Germinal center (tissue), 1 donor: ENCODE results near the gene TMEM245.

Experiments used
- DNase-seq: peaks from one replicate; pipeline ENCODE4 v3.0.0; 2012; ENCODE audit warnings: mixed read lengths, low spot score

Gene TMEM245

GRCh38 chr9:109022873-109023272 lies 96.9 kb downstream of the TMEM245 start:
- no peak for DNase-seq

GRCh38 chr9:109020581-109021511 lies 98.9 kb downstream of the TMEM245 start:
- DNase-seq = no peak

- DNase-seq = no peak
Measured at GRCh38 chr9:109020113-109020512, 99.6 kb downstream of the TMEM245 start.

GRCh38 chr9:109019420-109019819 lies 100.3 kb downstream of the TMEM245 start:
- DNase-seq = no peak

GRCh38 chr9:109017493-109017892 lies 102.3 kb downstream of the TMEM245 start:
- no peak for DNase-seq

GRCh38 chr9:109017061-109017460 lies 102.7 kb downstream of the TMEM245 start:
- DNase-seq = no peak

- no peak for DNase-seq
Measured at GRCh38 chr9:109016132-109016531, 103.6 kb downstream of the TMEM245 start.

GRCh38 chr9:109014608-109015280 lies 105.0 kb downstream of the TMEM245 start:
- no peak for DNase-seq

- DNase-seq = no peak
Measured at GRCh38 chr9:109013679-109014607, 105.8 kb downstream of the TMEM245 start.

- DNase-seq = peak; percentile 98
Measured at GRCh38 chr9:109012876-109013678, 106.7 kb downstream of the TMEM245 start, which contains the start of gene CTNNAL1. CTNNAL1 (minus strand) TSS chr9:109013499; CDS start chr9:109013442, 57 bp downstream.

GRCh38 chr9:109012009-109012875 lies 107.5 kb downstream of the TMEM245 start:
- DNase-seq = peak; percentile 6

GRCh38 chr9:109011231-109011671 lies 108.5 kb downstream of the TMEM245 start:
- no peak for DNase-seq

- DNase-seq = peak; percentile 11
Measured at GRCh38 chr9:109010746-109011145, 109.0 kb downstream of the TMEM245 start.

GRCh38 chr9:109005678-109006077 lies 114.1 kb downstream of the TMEM245 start:
- DNase-seq = no peak

- no peak for DNase-seq
Measured at GRCh38 chr9:109003116-109003515, 116.6 kb downstream of the TMEM245 start.

GRCh38 chr9:109002141-109002540 lies 117.6 kb downstream of the TMEM245 start:
- DNase-seq = no peak

- no peak for DNase-seq
Measured at GRCh38 chr9:109001275-109001676, 118.5 kb downstream of the TMEM245 start.

- DNase-seq = no peak
Measured at GRCh38 chr9:108997112-108997511, 122.6 kb downstream of the TMEM245 start.

- no peak for DNase-seq
Measured at GRCh38 chr9:108996643-108997042, 123.1 kb downstream of the TMEM245 start.

GRCh38 chr9:108994695-108995094 lies 125.1 kb downstream of the TMEM245 start:
- no peak for DNase-seq
